Measurements from ENCODE around the gene MBTPS1. TPM values are rescaled to one million over a fixed set of nuclear protein-coding genes. Genes with fewer than 3 reads are reported as not detected.
"Not testable (repeated sequence)": the region's sequence is repeated elsewhere in the genome, so short reads cannot be mapped to it uniquely, and the experiment has no call there.

Gene MBTPS1
- total RNA-seq, 2 donors from 2014 or later = 79.0 to 133 TPM

DNA sequence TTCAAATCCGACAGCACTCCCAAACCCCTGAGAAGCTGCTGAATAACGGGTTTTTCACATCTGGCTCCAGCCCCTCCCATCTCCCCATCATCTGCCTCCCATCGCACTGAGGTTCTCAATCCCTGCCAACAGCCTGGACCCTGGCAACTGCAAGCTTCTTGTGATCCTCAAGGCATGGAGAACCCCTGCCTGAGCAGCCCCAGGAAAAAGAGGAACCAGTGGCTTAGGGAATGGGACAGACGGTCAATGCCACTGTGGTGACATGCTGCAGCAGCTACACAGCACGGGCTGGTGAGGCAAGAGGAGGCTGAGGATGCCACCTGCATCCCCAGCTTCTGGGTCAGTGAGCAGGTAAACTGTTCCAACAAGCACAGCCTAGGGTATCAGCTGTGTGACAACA is 3.3 kb upstream of the MBTPS1 start:
- Histone ChIP-seq H3K27me3 (replicated peaks; ENCODE audit: insufficient read depth) (no peaks in the 10 kb centered on the region), H3K4me3 (no peak overlapping the region), H3K9me3 (no peaks in the 10 kb centered on the region), H3K4me1 (replicated peaks) (peaks cover 3% of the 10 kb centered on the region), H3K27ac (no peak overlapping the region), H3K36me3 (no peaks in the 10 kb centered on the region)
- DNase-seq (ENCODE audit: low spot score) = no peak
- intact Hi-C loops (cut with DNase I) = no loop called here
- WGBS = 64% methylated on average over 5 of the region's 5 CpGs
- TF ChIP-seq, protein P1, sequence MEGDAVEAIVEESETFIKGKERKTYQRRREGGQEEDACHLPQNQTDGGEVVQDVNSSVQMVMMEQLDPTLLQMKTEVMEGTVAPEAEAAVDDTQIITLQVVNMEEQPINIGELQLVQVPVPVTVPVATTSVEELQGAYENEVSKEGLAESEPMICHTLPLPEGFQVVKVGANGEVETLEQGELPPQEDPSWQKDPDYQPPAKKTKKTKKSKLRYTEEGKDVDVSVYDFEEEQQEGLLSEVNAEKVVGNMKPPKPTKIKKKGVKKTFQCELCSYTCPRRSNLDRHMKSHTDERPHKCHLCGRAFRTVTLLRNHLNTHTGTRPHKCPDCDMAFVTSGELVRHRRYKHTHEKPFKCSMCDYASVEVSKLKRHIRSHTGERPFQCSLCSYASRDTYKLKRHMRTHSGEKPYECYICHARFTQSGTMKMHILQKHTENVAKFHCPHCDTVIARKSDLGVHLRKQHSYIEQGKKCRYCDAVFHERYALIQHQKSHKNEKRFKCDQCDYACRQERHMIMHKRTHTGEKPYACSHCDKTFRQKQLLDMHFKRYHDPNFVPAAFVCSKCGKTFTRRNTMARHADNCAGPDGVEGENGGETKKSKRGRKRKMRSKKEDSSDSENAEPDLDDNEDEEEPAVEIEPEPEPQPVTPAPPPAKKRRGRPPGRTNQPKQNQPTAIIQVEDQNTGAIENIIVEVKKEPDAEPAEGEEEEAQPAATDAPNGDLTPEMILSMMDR (IDR thresholded peaks at IDR 0.05) = no peak
- TF ChIP-seq POLR2A (IDR thresholded peaks at IDR 0.05) = no peak
- TF ChIP-seq POLR2AphosphoS5 (IDR thresholded peaks at IDR 0.05) = no peak

DNA sequence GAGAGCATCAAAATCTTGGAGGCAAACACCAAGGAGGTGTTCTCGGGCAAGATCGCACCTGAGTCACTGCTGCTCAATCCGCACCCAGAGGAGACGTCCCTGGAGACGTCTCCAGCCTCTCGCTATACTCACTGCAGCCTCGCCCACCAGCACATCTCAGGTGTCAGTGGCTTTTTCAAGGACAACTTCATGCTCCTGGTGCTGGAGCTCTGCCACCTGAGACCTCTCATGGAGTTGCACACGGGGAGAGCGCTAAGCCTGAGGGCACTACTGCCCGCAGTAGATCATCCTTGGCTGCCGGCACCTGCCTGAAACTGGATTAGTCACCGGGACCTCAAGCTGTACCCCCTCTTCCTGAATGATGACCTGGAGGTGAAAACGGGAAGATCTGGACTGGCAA is 2.6 kb upstream of the MBTPS1 start:
- DNase-seq (ENCODE audit: low spot score) = no peak
- intact Hi-C loops (cut with DNase I) = no loop called here
- no peak overlapping the region for H3K4me3 ChIP-seq
- no peaks in the 10 kb centered on the region for H3K27me3 ChIP-seq (replicated peaks; ENCODE audit: insufficient read depth)
- WGBS = 58% methylated on average over 13 of the region's 13 CpGs
- no peak overlapping the region for H3K27ac ChIP-seq
- H3K9me3 ChIP-seq = no peaks in the 10 kb centered on the region
- H3K4me1 ChIP-seq (replicated peaks) = peaks cover 3% of the 10 kb centered on the region
- TF ChIP-seq POLR2AphosphoS5 (IDR thresholded peaks at IDR 0.05) = no peak
- TF ChIP-seq, protein P1 (IDR thresholded peaks at IDR 0.05) = no peak
- TF ChIP-seq POLR2A (IDR thresholded peaks at IDR 0.05) = no peak
- H3K36me3 ChIP-seq = no peaks in the 10 kb centered on the region

- H3K9me3 ChIP-seq; H3K27me3 ChIP-seq (replicated peaks; ENCODE audit: insufficient read depth); DNase-seq (ENCODE audit: low spot score); H3K36me3 ChIP-seq; H3K4me1 ChIP-seq (replicated peaks); intact Hi-C loops (cut with DNase I); H3K4me3 ChIP-seq; H3K27ac ChIP-seq: not testable (repeated sequence)
- WGBS = 90% methylated on average over 5 of the region's 5 CpGs
Measured at GRCh38 chr16:84118315-84118714, 1.6 kb upstream of the MBTPS1 start.

DNA sequence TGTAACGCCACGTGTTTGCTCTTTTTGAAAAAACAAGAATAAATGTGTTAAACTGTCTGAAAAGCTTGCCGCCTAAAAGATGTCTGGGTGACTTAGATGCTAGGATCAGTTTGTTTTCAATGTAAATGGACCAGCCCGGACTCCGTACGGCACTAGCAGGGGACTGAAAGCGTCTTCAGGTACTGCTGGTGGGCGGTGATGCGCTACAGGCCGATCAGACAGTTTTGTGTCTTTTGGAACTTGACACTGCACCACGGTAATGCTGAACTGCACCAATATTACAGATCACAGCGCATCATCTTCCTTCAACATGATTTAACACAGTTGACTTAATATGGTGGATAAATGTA is 727 bp upstream of the MBTPS1 start:
- no peak for DNase-seq (ENCODE audit: low spot score)
- no peaks in the 10 kb centered on the region for H3K9me3 ChIP-seq
- WGBS = 9% methylated on average over 12 of the region's 12 CpGs
- no peaks in the 10 kb centered on the region for H3K36me3 ChIP-seq
- H3K4me3 ChIP-seq = peak overlapping the region; percentile 66 to 70
- H3K27me3 ChIP-seq (replicated peaks; ENCODE audit: insufficient read depth) = no peaks in the 10 kb centered on the region
- TF ChIP-seq POLR2AphosphoS5 (IDR thresholded peaks at IDR 0.05) = no peak
- TF ChIP-seq, protein P1 (IDR thresholded peaks at IDR 0.05) = no peak
- no peak for TF ChIP-seq POLR2A (IDR thresholded peaks at IDR 0.05)
- peaks cover 3% of the 10 kb centered on the region for H3K4me1 ChIP-seq (replicated peaks)
- H3K27ac ChIP-seq = peak overlapping the region; percentile 84 to 87
- intact Hi-C loops (cut with DNase I) = no loop called here

DNA sequence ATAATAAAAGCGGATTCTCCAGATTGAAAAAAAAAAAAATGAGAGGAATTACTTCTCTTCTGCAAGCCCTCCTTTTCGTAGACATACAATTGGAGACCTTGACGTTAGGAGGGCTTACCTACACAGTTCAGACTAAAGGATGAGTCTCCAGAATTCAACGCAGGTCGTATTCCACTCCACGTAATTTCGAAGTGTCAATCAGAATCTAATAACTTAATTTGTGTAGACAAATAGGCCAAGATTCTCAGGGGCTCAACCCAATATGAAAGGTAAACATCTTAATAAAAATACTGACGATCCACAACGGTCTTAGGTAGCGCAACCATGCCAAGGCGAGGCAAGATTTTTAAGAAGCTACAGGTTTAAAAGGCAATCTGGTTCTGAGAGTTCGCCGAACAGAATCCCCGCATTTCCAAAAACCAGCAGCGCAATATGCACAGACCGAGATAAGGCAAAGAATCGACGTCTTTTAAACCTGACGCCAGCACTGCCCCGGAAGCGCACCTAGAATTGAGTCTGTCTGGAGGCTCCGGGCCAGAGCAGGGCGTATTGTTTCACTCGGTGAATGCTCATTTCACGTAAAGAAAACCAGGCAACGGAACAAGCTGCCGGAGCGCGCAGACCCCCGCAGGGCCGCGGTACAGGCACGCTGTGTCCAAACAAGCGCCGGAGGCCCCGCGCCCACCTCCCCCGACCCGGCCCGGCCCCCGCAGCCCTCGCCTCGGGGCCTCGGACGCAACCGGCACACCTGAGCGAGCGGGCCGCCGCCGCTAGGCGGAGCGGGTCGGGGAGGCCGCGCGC is 623 bp downstream of the MBTPS1 start:
- intact Hi-C loops (cut with DNase I) = no loop called here
- H3K4me3 ChIP-seq = peak overlapping the region; percentile 66 to 70
- DNase-seq (ENCODE audit: low spot score) = peak; percentile 41
- TF ChIP-seq, protein P1 (IDR thresholded peaks at IDR 0.05) = peak in 1 of 4 experiments; percentile 25
- TF ChIP-seq POLR2A (IDR thresholded peaks at IDR 0.05) = no peak
- no peaks in the 10 kb centered on the region for H3K36me3 ChIP-seq
- peak overlapping the region; percentile 84 to 87 for H3K27ac ChIP-seq
- peaks cover 3% of the 10 kb centered on the region for H3K4me1 ChIP-seq (replicated peaks)
- WGBS = under 1% methylated on average over 55 of the region's 57 CpGs
- no peaks in the 10 kb centered on the region for H3K27me3 ChIP-seq (replicated peaks; ENCODE audit: insufficient read depth)
- no peaks in the 10 kb centered on the region for H3K9me3 ChIP-seq

DNA sequence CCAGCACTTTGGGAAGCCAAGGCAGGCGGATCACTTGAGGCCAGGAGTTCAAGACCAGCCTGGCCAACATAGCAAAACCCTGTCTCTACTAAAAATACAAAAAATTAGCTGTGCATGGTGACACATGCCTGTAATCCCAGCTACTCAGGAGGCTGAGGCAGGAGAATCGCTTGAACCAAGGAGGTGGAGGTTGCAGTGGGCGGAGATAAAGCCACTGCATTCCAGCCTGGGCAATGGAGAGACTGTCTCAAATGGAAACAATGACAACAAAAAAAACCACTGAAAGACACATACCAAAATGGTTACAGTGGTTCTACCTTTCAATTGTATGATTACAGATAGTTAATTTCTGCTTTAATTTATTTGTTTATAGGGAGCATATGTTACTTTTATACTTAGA is 4.8 kb downstream of the MBTPS1 start:
- H3K9me3 ChIP-seq; H3K4me1 ChIP-seq (replicated peaks); H3K36me3 ChIP-seq; intact Hi-C loops (cut with DNase I); H3K27ac ChIP-seq; DNase-seq (ENCODE audit: low spot score); H3K4me3 ChIP-seq; H3K27me3 ChIP-seq (replicated peaks; ENCODE audit: insufficient read depth): not testable (repeated sequence)
- 96% methylated on average over 3 of the region's 3 CpGs for WGBS
